ENCODE results near the gene NEAT1.
A peak's percentile ranks its signal among the peaks of the same experiment; 100 is the strongest.

The NEAT1 gene

GRCh38 chr11:65390099-65390941 lies 32.3 kb upstream of the NEAT1 start:
- peaks cover 68% of the 10 kb centered on the region for H3K36me3 ChIP-seq (ENCODE audit: control insufficient read depth, insufficient read depth, low read length)
- peaks cover 45% of the 10 kb centered on the region for H3K4me1 ChIP-seq (ENCODE audit: control insufficient read depth, insufficient read depth, low read length, poor library complexity, severe bottlenecking)
- 67 to 68% methylated on average over 10 of the region's 21 CpGs for WGBS, 2 experiments (ENCODE audit: insufficient coverage in 2 of 2)
- H3K9me3 ChIP-seq (ENCODE audit: control insufficient read depth, low read length) = no peaks in the 10 kb centered on the region
- H3K27ac ChIP-seq (ENCODE audit: low read depth, low read length, severe bottlenecking) = peak overlapping the region; percentile 81
- peak overlapping the region; percentile 86 for H3K4me3 ChIP-seq (ENCODE audit: extremely low read depth, insufficient read depth, low read length, poor library complexity, severe bottlenecking)

GRCh38 chr11:65390996-65391395 lies 31.6 kb upstream of the NEAT1 start:
- WGBS, 2 experiments (ENCODE audit: insufficient coverage in 2 of 2) = 55 to 62% methylated on average over 4 to 8 of the region's 9 CpGs
- H3K4me3 ChIP-seq (ENCODE audit: extremely low read depth, insufficient read depth, low read length, poor library complexity, severe bottlenecking) = no peak overlapping the region
- H3K36me3 ChIP-seq (ENCODE audit: control insufficient read depth, insufficient read depth, low read length) = peaks cover 74% of the 10 kb centered on the region
- H3K9me3 ChIP-seq (ENCODE audit: control insufficient read depth, low read length) = no peaks in the 10 kb centered on the region
- H3K4me1 ChIP-seq (ENCODE audit: control insufficient read depth, insufficient read depth, low read length, poor library complexity, severe bottlenecking) = peaks cover 41% of the 10 kb centered on the region
- peak overlapping the region; percentile 81 for H3K27ac ChIP-seq (ENCODE audit: low read depth, low read length, severe bottlenecking)

- Histone ChIP-seq H3K4me1 (ENCODE audit: control insufficient read depth, insufficient read depth, low read length, poor library complexity, severe bottlenecking) (peaks cover 41% of the 10 kb centered on the region), H3K9me3 (ENCODE audit: control insufficient read depth, low read length) (no peaks in the 10 kb centered on the region), H3K36me3 (ENCODE audit: control insufficient read depth, insufficient read depth, low read length) (peaks cover 87% of the 10 kb centered on the region), H3K27ac (ENCODE audit: low read depth, low read length, severe bottlenecking) (no peak overlapping the region), H3K4me3 (ENCODE audit: extremely low read depth, insufficient read depth, low read length, poor library complexity, severe bottlenecking) (no peak overlapping the region)
- WGBS, 2 experiments (ENCODE audit: insufficient coverage in 2 of 2) = 79 to 91% methylated on average over 10 to 13 of the region's 13 CpGs
These were observed 30.3 kb upstream of the NEAT1 start for GRCh38 chr11:65392186-65392829.

GRCh38 chr11:65392899-65393298 lies 29.7 kb upstream of the NEAT1 start:
- no peaks in the 10 kb centered on the region for H3K9me3 ChIP-seq (ENCODE audit: control insufficient read depth, low read length)
- 96 to 100% methylated on average over 4 to 5 of the region's 5 CpGs for WGBS, 2 experiments (ENCODE audit: insufficient coverage in 2 of 2)
- peaks cover 92% of the 10 kb centered on the region for H3K36me3 ChIP-seq (ENCODE audit: control insufficient read depth, insufficient read depth, low read length)
- H3K4me1 ChIP-seq (ENCODE audit: control insufficient read depth, insufficient read depth, low read length, poor library complexity, severe bottlenecking) = peaks cover 41% of the 10 kb centered on the region
- H3K27ac ChIP-seq (ENCODE audit: low read depth, low read length, severe bottlenecking) = no peak overlapping the region
- H3K4me3 ChIP-seq (ENCODE audit: extremely low read depth, insufficient read depth, low read length, poor library complexity, severe bottlenecking) = no peak overlapping the region

- WGBS, 2 experiments (ENCODE audit: insufficient coverage in 2 of 2) = 88 to 90% methylated on average over 15 to 17 of the region's 17 CpGs
- Histone ChIP-seq H3K4me1 (ENCODE audit: control insufficient read depth, insufficient read depth, low read length, poor library complexity, severe bottlenecking) (peaks cover 41% of the 10 kb centered on the region), H3K36me3 (ENCODE audit: control insufficient read depth, insufficient read depth, low read length) (peaks cover 92% of the 10 kb centered on the region), H3K27ac (ENCODE audit: low read depth, low read length, severe bottlenecking) (no peak overlapping the region), H3K9me3 (ENCODE audit: control insufficient read depth, low read length) (no peaks in the 10 kb centered on the region), H3K4me3 (ENCODE audit: extremely low read depth, insufficient read depth, low read length, poor library complexity, severe bottlenecking) (no peak overlapping the region)
These were observed 29.0 kb upstream of the NEAT1 start for GRCh38 chr11:65393513-65394079.

- no peaks in the 10 kb centered on the region for H3K9me3 ChIP-seq (ENCODE audit: control insufficient read depth, low read length)
- WGBS, 2 experiments (ENCODE audit: insufficient coverage in 2 of 2) = 96 to 98% methylated on average over 17 to 20 of the region's 20 CpGs
- H3K36me3 ChIP-seq (ENCODE audit: control insufficient read depth, insufficient read depth, low read length) = peaks cover 88% of the 10 kb centered on the region
- peaks cover 38% of the 10 kb centered on the region for H3K4me1 ChIP-seq (ENCODE audit: control insufficient read depth, insufficient read depth, low read length, poor library complexity, severe bottlenecking)
- no peak overlapping the region for H3K27ac ChIP-seq (ENCODE audit: low read depth, low read length, severe bottlenecking)
- H3K4me3 ChIP-seq (ENCODE audit: extremely low read depth, insufficient read depth, low read length, poor library complexity, severe bottlenecking) = no peak overlapping the region
These were observed 28.5 kb upstream of the NEAT1 start for GRCh38 chr11:65394125-65394536.

- H3K36me3 ChIP-seq (ENCODE audit: control insufficient read depth, insufficient read depth, low read length) = peaks cover 94% of the 10 kb centered on the region
- no peak overlapping the region for H3K4me3 ChIP-seq (ENCODE audit: extremely low read depth, insufficient read depth, low read length, poor library complexity, severe bottlenecking)
- 95 to 96% methylated on average over 11 to 13 of the region's 15 CpGs for WGBS, 2 experiments (ENCODE audit: insufficient coverage in 2 of 2)
These were observed 26.6 kb upstream of the NEAT1 start for GRCh38 chr11:65395961-65396530.

GRCh38 chr11:65396769-65397745 lies 25.5 kb upstream of the NEAT1 start:
- peaks cover 89% of the 10 kb centered on the region for H3K36me3 ChIP-seq (ENCODE audit: control insufficient read depth, insufficient read depth, low read length)
- WGBS, 2 experiments (ENCODE audit: insufficient coverage in 2 of 2) = 96 to 98% methylated on average over 35 to 37 of the region's 38 CpGs
- H3K4me3 ChIP-seq (ENCODE audit: extremely low read depth, insufficient read depth, low read length, poor library complexity, severe bottlenecking) = no peak overlapping the region
- H3K4me1 ChIP-seq (ENCODE audit: control insufficient read depth, insufficient read depth, low read length, poor library complexity, severe bottlenecking) = peaks cover 11% of the 10 kb centered on the region
- no peaks in the 10 kb centered on the region for H3K9me3 ChIP-seq (ENCODE audit: control insufficient read depth, low read length)
- H3K27ac ChIP-seq (ENCODE audit: low read depth, low read length, severe bottlenecking) = no peak overlapping the region

More at GRCh38 chr11:65395961-65396530, 26.6 kb upstream of the NEAT1 start:
- Histone ChIP-seq H3K27ac (ENCODE audit: low read depth, low read length, severe bottlenecking) (peak overlapping the region; percentile 16), H3K9me3 (ENCODE audit: control insufficient read depth, low read length) (no peaks in the 10 kb centered on the region), H3K4me1 (ENCODE audit: control insufficient read depth, insufficient read depth, low read length, poor library complexity, severe bottlenecking) (peaks cover 21% of the 10 kb centered on the region)

GRCh38 chr11:65398362-65398910 lies 24.2 kb upstream of the NEAT1 start:
- no peaks in the 10 kb centered on the region for H3K9me3 ChIP-seq (ENCODE audit: control insufficient read depth, low read length)
- WGBS, 2 experiments (ENCODE audit: insufficient coverage in 2 of 2) = 92 to 94% methylated on average over 10 to 16 of the region's 16 CpGs
- H3K27ac ChIP-seq (ENCODE audit: low read depth, low read length, severe bottlenecking) = no peak overlapping the region
- H3K4me1 ChIP-seq (ENCODE audit: control insufficient read depth, insufficient read depth, low read length, poor library complexity, severe bottlenecking) = peaks cover 2% of the 10 kb centered on the region
- H3K4me3 ChIP-seq (ENCODE audit: extremely low read depth, insufficient read depth, low read length, poor library complexity, severe bottlenecking) = no peak overlapping the region
- H3K36me3 ChIP-seq (ENCODE audit: control insufficient read depth, insufficient read depth, low read length) = peaks cover 89% of the 10 kb centered on the region
